Transverse colon (tissue), 4 donors: ENCODE data around the gene ATMIN.

Source experiments
- POLR2AphosphoS5 ChIP-seq, 3 donors: sonication (generic); formaldehyde crosslinking; IDR thresholded peaks; one replicate each; pipeline ENCODE4 v1.6.1; 2016; ENCODE audit warnings: antibody characterized with exemption in 3 of 3
- TF ChIP-seq, protein P1 (sequence below), 5 experiments: fragments of 200-600 bp in 3 of 5; fragments of 450-650 bp in 2 of 5; sonication (generic) in 3 of 5; IDR thresholded peaks; 1 replicate in 2 of 5; 2 replicates in 3 of 5; pipeline ENCODE4 v1.5.1; 2016 to 2017; ENCODE audit warnings: antibody characterized with exemption in 5 of 5, inconsistent platforms in 3 of 5, mild to moderate bottlenecking in 2 of 5, moderate library complexity in 1 of 5

DNA sequence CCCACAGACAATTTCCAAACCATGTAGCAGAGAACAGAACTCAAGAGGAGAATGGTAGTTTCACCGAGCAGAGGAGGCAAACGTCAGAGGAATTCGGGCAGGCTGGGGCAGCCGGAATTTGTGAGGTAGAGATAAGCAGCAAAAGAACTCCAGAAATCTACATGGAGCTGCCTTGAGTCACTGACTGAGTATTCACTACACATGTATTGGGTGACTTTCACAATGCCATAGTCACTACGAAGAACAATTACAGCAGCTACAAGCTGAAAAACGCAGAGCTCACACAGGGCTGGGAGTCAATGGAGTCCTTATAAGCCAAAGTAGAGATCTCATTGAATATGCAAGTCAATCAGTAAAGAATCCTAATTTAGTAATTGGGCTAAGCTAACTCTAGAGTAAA, 42.3 kb upstream of the ATMIN start:
- TF ChIP-seq, protein P1, sequence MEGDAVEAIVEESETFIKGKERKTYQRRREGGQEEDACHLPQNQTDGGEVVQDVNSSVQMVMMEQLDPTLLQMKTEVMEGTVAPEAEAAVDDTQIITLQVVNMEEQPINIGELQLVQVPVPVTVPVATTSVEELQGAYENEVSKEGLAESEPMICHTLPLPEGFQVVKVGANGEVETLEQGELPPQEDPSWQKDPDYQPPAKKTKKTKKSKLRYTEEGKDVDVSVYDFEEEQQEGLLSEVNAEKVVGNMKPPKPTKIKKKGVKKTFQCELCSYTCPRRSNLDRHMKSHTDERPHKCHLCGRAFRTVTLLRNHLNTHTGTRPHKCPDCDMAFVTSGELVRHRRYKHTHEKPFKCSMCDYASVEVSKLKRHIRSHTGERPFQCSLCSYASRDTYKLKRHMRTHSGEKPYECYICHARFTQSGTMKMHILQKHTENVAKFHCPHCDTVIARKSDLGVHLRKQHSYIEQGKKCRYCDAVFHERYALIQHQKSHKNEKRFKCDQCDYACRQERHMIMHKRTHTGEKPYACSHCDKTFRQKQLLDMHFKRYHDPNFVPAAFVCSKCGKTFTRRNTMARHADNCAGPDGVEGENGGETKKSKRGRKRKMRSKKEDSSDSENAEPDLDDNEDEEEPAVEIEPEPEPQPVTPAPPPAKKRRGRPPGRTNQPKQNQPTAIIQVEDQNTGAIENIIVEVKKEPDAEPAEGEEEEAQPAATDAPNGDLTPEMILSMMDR (IDR thresholded peaks at IDR 0.05), result no peak
- no peak for TF ChIP-seq POLR2AphosphoS5 (IDR thresholded peaks at IDR 0.05)
